AML-193 (cell line): ENCODE results near the gene ONECUT2.
"Not testable (repeated sequence)": the region's sequence is repeated elsewhere in the genome, so short reads cannot be mapped to it uniquely, and the experiment has no call there.

Source experiments
- DNase-seq, 2 experiments: peaks; one replicate each; lab custom pipeline; 2025; lab: John Stamatoyannopoulos, UW

The ONECUT2 gene

GRCh38 chr18:57434536-57435494 is at the start of gene ONECUT2:
TSS of gene ONECUT2 (plus strand) at chr18:57435374. CDS start at chr18:57435717, 343 bp downstream.
- DNase-seq: no peak

- DNase-seq: no peak
Measured at GRCh38 chr18:57389271-57389670, 45.9 kb upstream of the ONECUT2 start.

GRCh38 chr18:57390044-57390443 is 45.1 kb upstream of the ONECUT2 start:
- DNase-seq: no peak

GRCh38 chr18:57394749-57395148 is 40.4 kb upstream of the ONECUT2 start:
- DNase-seq: not testable (repeated sequence)

GRCh38 chr18:57396831-57397230 is 38.3 kb upstream of the ONECUT2 start:
- DNase-seq: not testable (repeated sequence)

GRCh38 chr18:57397440-57398132 is 37.6 kb upstream of the ONECUT2 start:
- DNase-seq: no peak

- DNase-seq: no peak
Measured at GRCh38 chr18:57404345-57404744, 30.8 kb upstream of the ONECUT2 start.

- DNase-seq: no peak
Measured at GRCh38 chr18:57409650-57410049, 25.5 kb upstream of the ONECUT2 start.

- DNase-seq: no peak
Measured at GRCh38 chr18:57410749-57411148, 24.4 kb upstream of the ONECUT2 start.

GRCh38 chr18:57416542-57416941 is 18.6 kb upstream of the ONECUT2 start:
- DNase-seq: no peak

- no peak for DNase-seq
Measured at GRCh38 chr18:57422313-57422872, 12.8 kb upstream of the ONECUT2 start.

GRCh38 chr18:57423821-57424220 is 11.4 kb upstream of the ONECUT2 start:
- no peak for DNase-seq

- no peak for DNase-seq
Measured at GRCh38 chr18:57425096-57425495, 10.1 kb upstream of the ONECUT2 start.

GRCh38 chr18:57426187-57426586 is 9.0 kb upstream of the ONECUT2 start:
- DNase-seq: no peak

- DNase-seq: no peak
Measured at GRCh38 chr18:57427429-57428201, 7.6 kb upstream of the ONECUT2 start.

GRCh38 chr18:57428221-57429150 is 6.7 kb upstream of the ONECUT2 start:
- no peak for DNase-seq

- DNase-seq: no peak
Measured at GRCh38 chr18:57429167-57430078, 5.8 kb upstream of the ONECUT2 start.

GRCh38 chr18:57430079-57431001 is 4.8 kb upstream of the ONECUT2 start:
- DNase-seq: no peak

- no peak for DNase-seq
Measured at GRCh38 chr18:57431002-57431382, 4.2 kb upstream of the ONECUT2 start.
